NT2/D1 (cell line): Measurements from ENCODE around the gene LLGL1.

Experiments used
- SUZ12 ChIP-seq: IDR thresholded peaks from 2 replicates; pipeline ENCODE4 v1.6.1; 2011; ENCODE audit not compliant: insufficient read length, insufficient read depth; ENCODE audit errors: extremely low read depth
- YY1 ChIP-seq: IDR thresholded peaks from 2 replicates; pipeline ENCODE4 v1.6.1; 2011; ENCODE audit not compliant: insufficient read length, insufficient read depth
- ZNF274 ChIP-seq: IDR thresholded peaks from 2 replicates; pipeline ENCODE4 v1.6.1; 2011; ENCODE audit warnings: mild to moderate bottlenecking, low read depth, low read length

- TF ChIP-seq ZNF274 (no peak), SUZ12 (no peak), YY1 (no peak)
These were observed 54.8 kb downstream of the LLGL1 start for GRCh38 chr17:18280249-18280648.
